B cell (primary cell): ENCODE measurements around the gene TMEM98. TPM values are rescaled to one million over a fixed set of nuclear protein-coding genes. Genes with fewer than 3 reads are reported as not detected.
"Not testable (repeated sequence)": the region's sequence is repeated elsewhere in the genome, so short reads cannot be mapped to it uniquely, and the experiment has no call there.

Experiments used
- ATAC-seq: fragments of 200-7000 bp; cut with Tn5 transposase; one replicate; pipeline ENCODE4 v1.10.0; 2021; ENCODE audit warnings: low read depth, mild to moderate bottlenecking, moderate number of reproducible peaks, moderate library complexity
- CTCF ChIA-PET: fragments of 350-600 bp; sonication (Branson Sonifier 250); formaldehyde crosslinking; loops from one replicate; lab custom pipeline; 2021; ENCODE audit warnings: antibody characterized with exemption, inconsistent platforms; lab: Charles Lee
- POLR2A ChIA-PET: fragments of 350-600 bp; sonication (Branson Sonifier 250); formaldehyde crosslinking; loops from one replicate; lab custom pipeline; 2021; ENCODE audit warnings: antibody characterized with exemption; lab: Charles Lee
- DNase-seq: peaks from one replicate; pipeline ENCODE4 v3.0.0; 2013
- H2AFZ ChIP-seq: 2 replicates; pipeline ENCODE4 v1.6.1; 2012; ENCODE audit warnings: mild to moderate bottlenecking, low read depth, low read length; ENCODE audit not compliant: insufficient read depth, poor library complexity, severe bottlenecking
- H3K27ac ChIP-seq, 2 donors: 1 replicate in 1 of 2; 2 replicates in 1 of 2; pipeline ENCODE4 v1.5.1; 2012 to 2013; ENCODE audit warnings: low read length in 2 of 2, mild to moderate bottlenecking in 2 of 2, moderate library complexity in 1 of 2
- H3K27me3 ChIP-seq, 4 experiments: fragments of 200-600 bp in 1 of 4; sonication (generic) in 1 of 4; replicated peaks in 1 of 4; 1 replicate in 2 of 4; 2 replicates in 2 of 4; pipeline versions ENCODE4 v1.6.1 to v1.7.0; 2013 to 2016; ENCODE audit warnings: low read length in 3 of 4, mild to moderate bottlenecking in 2 of 4, mixed read lengths in 1 of 4, moderate library complexity in 1 of 4; ENCODE audit not compliant: insufficient read depth in 4 of 4, control insufficient read depth in 3 of 4; ENCODE audit errors: control extremely low read depth in 1 of 4
- H3K36me3 ChIP-seq, 2 experiments: replicated peaks in 1 of 2; 1 replicate in 1 of 2; 2 replicates in 1 of 2; pipeline versions ENCODE4 v1.6.1 to v1.7.1; 2013; ENCODE audit warnings: low read length in 1 of 2; ENCODE audit not compliant: insufficient read depth in 2 of 2, control insufficient read depth in 1 of 2; ENCODE audit errors: control extremely low read depth in 1 of 2, extremely low read depth in 1 of 2
- H3K4me1 ChIP-seq, 2 donors: fragments of 200-600 bp in 1 of 2; sonication (generic) in 1 of 2; 1 replicate in 1 of 2; 2 replicates in 1 of 2; pipeline versions ENCODE4 v1.5.1 to v1.6.1; 2013 to 2017; ENCODE audit warnings: low read length in 2 of 2; ENCODE audit not compliant: control insufficient read depth in 2 of 2, insufficient read depth in 2 of 2
- H3K4me2 ChIP-seq: replicated peaks from 2 replicates; pipeline ENCODE3; 2012; ENCODE audit warnings: mild to moderate bottlenecking, low read depth, low read length; ENCODE audit not compliant: poor library complexity, severe bottlenecking
- H3K4me3 ChIP-seq, 5 experiments: fragments of 200-600 bp in 1 of 5; sonication (generic) in 1 of 5; 1 replicate in 3 of 5; 2 replicates in 2 of 5; pipeline versions ENCODE4 v1.5.1 to v1.7.0; 2011 to 2016; ENCODE audit warnings: low read length in 4 of 5, mild to moderate bottlenecking in 4 of 5, low read depth in 2 of 5, control low read depth in 1 of 5, moderate library complexity in 1 of 5; ENCODE audit not compliant: insufficient read depth in 1 of 5; ENCODE audit errors: control extremely low read depth in 1 of 5, extremely low read depth in 1 of 5
- H3K79me2 ChIP-seq: fragments of 200-600 bp; sonication (generic); one replicate; pipeline ENCODE4 v1.6.0; 2016; ENCODE audit warnings: low read length; ENCODE audit not compliant: control insufficient read depth, insufficient read depth
- H3K9ac ChIP-seq: fragments of 200-600 bp; sonication (generic); 2 replicates; pipeline ENCODE4 v1.6.1; 2017; ENCODE audit warnings: mild to moderate bottlenecking, low read length, moderate library complexity
- H3K9me3 ChIP-seq, 3 donors: one replicate each; pipeline versions ENCODE4 v1.6.1 to v1.7.1; 2013; ENCODE audit warnings: low read length in 2 of 3; ENCODE audit not compliant: control insufficient read depth in 2 of 3, insufficient read depth in 1 of 3; ENCODE audit errors: control extremely low read depth in 1 of 3
- H4K20me1 ChIP-seq: 2 replicates; pipeline ENCODE4 v1.6.0; 2012; ENCODE audit warnings: mild to moderate bottlenecking, low read length; ENCODE audit not compliant: insufficient read depth, control insufficient read depth, poor library complexity, severe bottlenecking
- H3K27ac Mint-ChIP-seq: one replicate; pipeline ENCODE4 v1.8.0; 2021; ENCODE audit warnings: mixed read lengths
- H3K27me3 Mint-ChIP-seq: one replicate; pipeline ENCODE4 v1.8.0; 2021; ENCODE audit warnings: mixed read lengths
- H3K4me1 Mint-ChIP-seq: one replicate; pipeline ENCODE4 v1.8.0; 2021; ENCODE audit warnings: mixed read lengths
- H3K4me3 Mint-ChIP-seq: one replicate; pipeline ENCODE4 v1.8.0; 2021; ENCODE audit warnings: mixed read lengths
- H3K9me3 Mint-ChIP-seq: one replicate; pipeline ENCODE4 v1.8.0; 2022; ENCODE audit warnings: mixed read lengths; ENCODE audit not compliant: insufficient read depth
- EZH2 ChIP-seq: IDR thresholded peaks from 2 replicates; pipeline ENCODE4 v1.6.1; 2012; ENCODE audit warnings: borderline replicate concordance, low read depth, mild to moderate bottlenecking, moderate library complexity, low read length; ENCODE audit not compliant: insufficient read depth, poor library complexity, severe bottlenecking
- WGBS: methylation state at CpG from one replicate; pipeline ENCODE4 v1.1.5; 2013; ENCODE audit warnings: missing lambda C conversion rate; ENCODE audit not compliant: insufficient coverage; 5-methylcytosine and 5-hydroxymethylcytosine counted together
- intact Hi-C: fragments of 100-400 bp; cut with micrococcal nuclease; formaldehyde crosslinking; loops from one replicate; pipeline ENCODE4 v1.10.0; 2022
- polyA plus RNA-seq: library from polyadenylated mRNA; depleted of rRNA; stranded (reverse); fragments of >200 nt; gene quantifications from 2 replicates; pipeline ENCODE4 v1.2.3, GENCODE V29; 2012
- total RNA-seq, 2 donors: library from RNA; stranded (reverse); fragments of 120-200 nt in 1 of 2; gene quantifications; 1 replicate in 1 of 2; 2 replicates in 1 of 2; pipeline versions ENCODE4 v1.2.3 to v1.2.4, GENCODE V29; 2013 to 2022
- TF ChIP-seq, protein P1 (sequence below): fragments of 200-600 bp; IDR thresholded peaks from one replicate; pipeline ENCODE4 v1.8.0; 2022; ENCODE audit warnings: antibody characterized with exemption, mild to moderate bottlenecking

Gene TMEM98
- total and polyA plus RNA-seq, 2 donors (not counting 1 experiment from before 2014, with no cell fraction given): not detected

DNA sequence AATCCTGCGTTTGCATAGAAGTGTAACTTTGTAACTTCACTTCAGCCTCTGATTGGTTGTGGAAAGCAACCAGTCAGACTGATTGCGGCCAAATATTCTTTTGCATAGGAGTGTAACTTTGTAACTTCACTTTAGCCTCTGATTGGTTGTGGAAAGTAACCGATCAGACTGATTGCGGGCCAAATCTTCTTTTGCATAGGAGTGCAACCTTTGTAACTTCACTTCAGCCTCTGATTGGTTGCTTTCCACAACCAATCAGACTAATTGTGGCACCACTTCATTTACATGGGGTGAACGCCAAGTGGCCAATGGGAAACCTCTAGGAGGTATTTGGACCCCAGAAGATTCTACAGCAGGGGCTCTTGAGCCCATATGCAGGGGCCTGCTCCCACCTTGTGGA, 1.8 kb upstream of the TMEM98 start:
- ChIA-PET CTCF (no interaction called here), POLR2A (no interaction called here)
- Histone ChIP-seq H4K20me1 (no peaks in the 10 kb centered on the region), H3K27ac (no peak overlapping the region), H3K4me1 (peaks cover 5 to 20% of the 10 kb centered on the region in 2 donors), H3K9me3 (no peaks in the 10 kb centered on the region), H3K27me3 (peaks cover 0 to 35% (median 19%) of the 10 kb centered on the region in 4 experiments), H3K79me2 (no peaks in the 10 kb centered on the region), H3K9ac (no peak overlapping the region), H2AFZ (no peak overlapping the region), H3K4me3 (no peak overlapping the region), H3K4me2 (no peak overlapping the region), H3K36me3 (no peaks in the 10 kb centered on the region)
- no peak overlapping the region for H3K27ac Mint-ChIP-seq
- peaks cover 2% of the 10 kb centered on the region for H3K4me1 Mint-ChIP-seq
- H3K9me3 Mint-ChIP-seq: no peaks in the 10 kb centered on the region
- ATAC-seq (no peak), DNase-seq (no peak)
- WGBS: 100% methylated on average over 3 of the region's 5 CpGs
- no peak for TF ChIP-seq EZH2
- TF ChIP-seq, protein P1, sequence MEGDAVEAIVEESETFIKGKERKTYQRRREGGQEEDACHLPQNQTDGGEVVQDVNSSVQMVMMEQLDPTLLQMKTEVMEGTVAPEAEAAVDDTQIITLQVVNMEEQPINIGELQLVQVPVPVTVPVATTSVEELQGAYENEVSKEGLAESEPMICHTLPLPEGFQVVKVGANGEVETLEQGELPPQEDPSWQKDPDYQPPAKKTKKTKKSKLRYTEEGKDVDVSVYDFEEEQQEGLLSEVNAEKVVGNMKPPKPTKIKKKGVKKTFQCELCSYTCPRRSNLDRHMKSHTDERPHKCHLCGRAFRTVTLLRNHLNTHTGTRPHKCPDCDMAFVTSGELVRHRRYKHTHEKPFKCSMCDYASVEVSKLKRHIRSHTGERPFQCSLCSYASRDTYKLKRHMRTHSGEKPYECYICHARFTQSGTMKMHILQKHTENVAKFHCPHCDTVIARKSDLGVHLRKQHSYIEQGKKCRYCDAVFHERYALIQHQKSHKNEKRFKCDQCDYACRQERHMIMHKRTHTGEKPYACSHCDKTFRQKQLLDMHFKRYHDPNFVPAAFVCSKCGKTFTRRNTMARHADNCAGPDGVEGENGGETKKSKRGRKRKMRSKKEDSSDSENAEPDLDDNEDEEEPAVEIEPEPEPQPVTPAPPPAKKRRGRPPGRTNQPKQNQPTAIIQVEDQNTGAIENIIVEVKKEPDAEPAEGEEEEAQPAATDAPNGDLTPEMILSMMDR: no peak
- intact Hi-C loops: no loop called here
- no peak overlapping the region for H3K4me3 Mint-ChIP-seq
- H3K27me3 Mint-ChIP-seq: peaks cover 24% of the 10 kb centered on the region

DNA sequence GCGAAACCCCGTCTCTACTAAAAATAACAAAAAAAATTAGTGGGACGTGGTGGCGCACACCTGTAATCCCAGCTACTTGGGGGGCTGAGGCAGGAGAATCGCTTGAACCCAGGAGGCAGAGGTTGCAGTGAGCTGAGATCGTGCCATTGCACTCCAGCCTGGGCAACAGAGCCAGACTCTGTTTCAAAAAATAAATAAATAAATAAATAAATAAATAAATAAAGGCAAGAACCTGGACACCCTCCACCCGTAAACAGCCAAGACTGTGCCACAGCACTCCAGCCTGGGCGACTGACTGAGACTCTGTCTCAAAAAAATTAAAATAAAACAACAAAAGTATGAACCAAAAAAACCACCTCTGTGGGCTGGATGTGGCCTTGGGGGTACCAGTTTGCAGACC, 1.2 kb upstream of the TMEM98 start:
- H3K79me2 ChIP-seq, H3K9ac ChIP-seq, H3K9me3 ChIP-seq, H3K4me3 Mint-ChIP-seq, H3K27ac ChIP-seq, H3K4me3 ChIP-seq, DNase-seq, H3K36me3 ChIP-seq, CTCF ChIA-PET, POLR2A ChIA-PET, H3K27ac Mint-ChIP-seq, H3K4me1 Mint-ChIP-seq, H3K9me3 Mint-ChIP-seq, ATAC-seq, intact Hi-C loops, H4K20me1 ChIP-seq, H2AFZ ChIP-seq, H3K4me2 ChIP-seq: not testable (repeated sequence)
- H3K27me3 ChIP-seq: peaks cover 0 to 38% (median 19%) of the 10 kb centered on the region in 4 experiments
- peaks cover 5 to 20% of the 10 kb centered on the region in 2 donors for H3K4me1 ChIP-seq
- peaks cover 29% of the 10 kb centered on the region for H3K27me3 Mint-ChIP-seq
- no CpG with 5 or more reads among the region's 8 CpGs for WGBS
